ENCODE data around the gene USP19.

USP19 gene

GRCh38 chr3:49133226-49133951 lies 12.8 kb upstream of the USP19 start:
- DNase-seq = peak; percentile 84

GRCh38 chr3:49132437-49133225 lies 12.0 kb upstream of the USP19 start, which contains the start of gene LAMB2:
LAMB2 (minus strand) TSS chr3:49133050; CDS start chr3:49132867, 183 bp downstream.
- DNase-seq = peak; percentile 87

GRCh38 chr3:49132073-49132436 lies 11.4 kb upstream of the USP19 start:
- no peak for DNase-seq

GRCh38 chr3:49131576-49131975 lies 11.0 kb upstream of the USP19 start:
- DNase-seq = no peak

GRCh38 chr3:49131040-49131439 lies 10.4 kb upstream of the USP19 start:
- DNase-seq = no peak

- DNase-seq = no peak
Observed at GRCh38 chr3:49124991-49125670, 4.5 kb upstream of the USP19 start.

- no peak for DNase-seq
Observed at GRCh38 chr3:49124203-49124602, 3.6 kb upstream of the USP19 start.

GRCh38 chr3:49123687-49124086 lies 3.1 kb upstream of the USP19 start:
- no peak for DNase-seq

- DNase-seq = no peak
Observed at GRCh38 chr3:49122886-49123545, 2.4 kb upstream of the USP19 start.

- no peak for DNase-seq
Observed at GRCh38 chr3:49122451-49122850, 1.8 kb upstream of the USP19 start.

- no peak for DNase-seq
Observed at GRCh38 chr3:49122022-49122421, 1.4 kb upstream of the USP19 start.

GRCh38 chr3:49121132-49121736 lies 611 bp upstream of the USP19 start:
- no peak for DNase-seq

GRCh38 chr3:49120096-49120437 lies 556 bp downstream of the USP19 start:
- DNase-seq = no peak

- DNase-seq = no peak
Observed at GRCh38 chr3:49119439-49119838, 1.2 kb downstream of the USP19 start.

- DNase-seq = no peak
Observed at GRCh38 chr3:49119036-49119435, 1.6 kb downstream of the USP19 start.

- DNase-seq = no peak
Observed at GRCh38 chr3:49112262-49112661, 8.4 kb downstream of the USP19 start.

GRCh38 chr3:49111347-49111746 lies 9.3 kb downstream of the USP19 start:
- DNase-seq = no peak

- no peak for DNase-seq
Observed at GRCh38 chr3:49110780-49111179, 9.8 kb downstream of the USP19 start.

- DNase-seq = no peak
Observed at GRCh38 chr3:49108346-49108745, 12.3 kb downstream of the USP19 start.

- peak; percentile 80 for DNase-seq
Observed at GRCh38 chr3:49104427-49105291, 16.0 kb downstream of the USP19 start, which contains the start of gene QARS1. QARS1 (minus strand) TSS chr3:49104757; CDS start chr3:49104733, 24 bp downstream.

- no peak for DNase-seq
Observed at GRCh38 chr3:49104052-49104426, 16.6 kb downstream of the USP19 start.
